GM10266 (cell line): ENCODE results near the gene SCGB1D2.

Experiments used
- DNase-seq: peaks from one replicate; pipeline ENCODE4 v3.0.0; 2012; ENCODE audit errors: extremely low spot score
- CTCF ChIP-seq: IDR thresholded peaks from 2 replicates; pipeline ENCODE4 v1.5.1; 2012; ENCODE audit warnings: mild to moderate bottlenecking, low read depth; ENCODE audit not compliant: control insufficient read depth, insufficient read depth; ENCODE audit errors: missing control alignments

Gene SCGB1D2

DNA sequence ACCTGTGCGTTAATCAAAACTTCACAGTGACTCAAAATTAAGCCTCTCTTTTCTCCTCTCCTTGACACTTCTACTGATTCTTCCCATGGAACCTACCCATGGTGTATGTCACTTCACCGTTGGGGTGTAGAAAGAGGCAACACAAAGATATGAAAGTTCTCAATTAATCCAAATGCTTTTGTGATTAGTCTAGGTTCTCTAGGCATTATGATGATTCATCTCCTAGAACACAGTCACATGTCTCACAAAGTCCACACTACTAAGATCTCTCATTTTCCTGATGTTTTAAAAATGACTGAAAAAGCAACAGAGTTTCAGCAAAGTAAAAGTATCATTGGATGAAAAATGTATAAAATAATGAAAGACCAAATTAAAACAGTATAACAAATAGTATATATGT, 14.2 kb downstream of the SCGB1D2 start:
- TF ChIP-seq CTCF = no peak
- no peak for DNase-seq

GRCh38 chr11:62260261-62260953, 18.4 kb downstream of the SCGB1D2 start:
- TF ChIP-seq CTCF = no peak
- DNase-seq = no peak

- DNase-seq = no peak
- no peak for TF ChIP-seq CTCF
Observed at GRCh38 chr11:62264004-62264403, 22.0 kb downstream of the SCGB1D2 start.

GRCh38 chr11:62266558-62266957, 24.5 kb downstream of the SCGB1D2 start:
- TF ChIP-seq CTCF = no peak
- no peak for DNase-seq

GRCh38 chr11:62267050-62267449, 25.0 kb downstream of the SCGB1D2 start:
- no peak for TF ChIP-seq CTCF
- no peak for DNase-seq

- no peak for DNase-seq
- no peak for TF ChIP-seq CTCF
Observed at GRCh38 chr11:62267576-62267975, 25.5 kb downstream of the SCGB1D2 start.

GRCh38 chr11:62269654-62270278, 27.7 kb downstream of the SCGB1D2 start, which contains the start of gene SCGB2A2:
TSS of gene SCGB2A2 (plus strand) at chr11:62270158. CDS start at chr11:62270217, 59 bp downstream.
- TF ChIP-seq CTCF = peak; percentile 17
- no peak for DNase-seq
